HUES6 (cell line): ENCODE measurements around the gene PPM1E.

Experiments
- H3K27ac ChIP-seq: 2 replicates; pipeline ENCODE4 v1.7.0; 2013; ENCODE audit warnings: low read depth, mild to moderate bottlenecking, low read length, inconsistent platforms
- H3K27me3 ChIP-seq: 2 replicates; pipeline ENCODE4 v1.6.1; 2013; ENCODE audit warnings: low read length; ENCODE audit not compliant: control insufficient read depth, insufficient read depth
- H3K36me3 ChIP-seq: 2 replicates; pipeline ENCODE4 v1.6.1; 2013; ENCODE audit warnings: low read length; ENCODE audit not compliant: control insufficient read depth, insufficient read depth
- H3K4me1 ChIP-seq: 2 replicates; pipeline ENCODE4 v1.6.1; 2013; ENCODE audit warnings: low read length; ENCODE audit not compliant: control insufficient read depth, insufficient read depth
- H3K4me3 ChIP-seq: 2 replicates; pipeline ENCODE4 v1.5.1; 2013; ENCODE audit warnings: low read depth, low read length
- H3K9ac ChIP-seq: one replicate; pipeline ENCODE4 v1.6.1; 2013; ENCODE audit warnings: mild to moderate bottlenecking, low read length
- H3K9me3 ChIP-seq: 2 replicates; pipeline ENCODE4 v1.6.1; 2013; ENCODE audit warnings: low read depth, low read length; ENCODE audit not compliant: control insufficient read depth, insufficient read depth

PPM1E gene

DNA sequence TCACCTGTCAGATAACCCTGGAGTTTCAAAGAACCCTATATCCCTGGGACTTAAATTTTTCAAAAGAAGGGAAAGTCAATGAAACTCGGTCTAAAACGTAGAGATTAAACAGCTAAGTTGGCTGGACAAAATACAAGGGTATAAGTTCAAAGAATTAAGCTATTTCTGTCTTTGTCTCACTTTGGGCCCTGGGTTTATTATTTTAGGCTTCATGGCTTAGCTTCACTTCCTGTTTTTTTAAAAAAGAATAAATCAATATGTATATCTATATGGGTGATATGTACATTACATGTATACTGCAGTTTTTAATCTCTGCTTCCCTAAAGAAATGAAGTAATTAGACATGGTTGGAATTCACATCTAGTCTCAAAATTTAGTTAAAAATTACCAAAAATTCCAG is 218.7 kb downstream of the PPM1E start:
- no peaks in the 10 kb centered on the region for H3K36me3 ChIP-seq
- no peak overlapping the region for H3K27ac ChIP-seq
- H3K27me3 ChIP-seq = no peaks in the 10 kb centered on the region
- no peaks in the 10 kb centered on the region for H3K9me3 ChIP-seq
- no peak overlapping the region for H3K4me3 ChIP-seq
- H3K4me1 ChIP-seq = peaks cover 1% of the 10 kb centered on the region; the same call in 1 of the 2 replicates
- H3K9ac ChIP-seq = no peak overlapping the region

DNA sequence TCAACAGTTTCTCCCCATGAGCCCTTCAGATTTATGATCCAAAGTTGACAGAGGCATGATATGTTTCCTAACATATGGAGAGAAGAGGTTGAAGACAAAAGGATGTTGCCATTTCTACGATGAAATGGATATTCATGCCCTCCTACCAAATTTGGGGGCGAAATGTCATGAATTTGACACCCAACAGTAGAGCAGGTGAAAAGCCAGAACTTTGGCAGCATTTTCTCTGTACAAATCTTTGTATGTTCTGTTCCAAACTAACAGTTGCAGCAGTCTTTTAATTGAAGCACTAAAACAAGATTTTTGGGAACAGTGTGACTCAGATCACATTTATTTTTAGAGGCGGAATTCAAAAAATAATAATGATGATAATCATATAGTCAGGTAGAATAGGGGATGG is 220.9 kb downstream of the PPM1E start:
- H3K27ac ChIP-seq = no peak overlapping the region
- H3K36me3 ChIP-seq = no peaks in the 10 kb centered on the region
- H3K4me1 ChIP-seq = no peaks in the 10 kb centered on the region
- no peak overlapping the region for H3K4me3 ChIP-seq
- H3K27me3 ChIP-seq = no peaks in the 10 kb centered on the region
- H3K9ac ChIP-seq = no peak overlapping the region
- H3K9me3 ChIP-seq = no peaks in the 10 kb centered on the region

DNA sequence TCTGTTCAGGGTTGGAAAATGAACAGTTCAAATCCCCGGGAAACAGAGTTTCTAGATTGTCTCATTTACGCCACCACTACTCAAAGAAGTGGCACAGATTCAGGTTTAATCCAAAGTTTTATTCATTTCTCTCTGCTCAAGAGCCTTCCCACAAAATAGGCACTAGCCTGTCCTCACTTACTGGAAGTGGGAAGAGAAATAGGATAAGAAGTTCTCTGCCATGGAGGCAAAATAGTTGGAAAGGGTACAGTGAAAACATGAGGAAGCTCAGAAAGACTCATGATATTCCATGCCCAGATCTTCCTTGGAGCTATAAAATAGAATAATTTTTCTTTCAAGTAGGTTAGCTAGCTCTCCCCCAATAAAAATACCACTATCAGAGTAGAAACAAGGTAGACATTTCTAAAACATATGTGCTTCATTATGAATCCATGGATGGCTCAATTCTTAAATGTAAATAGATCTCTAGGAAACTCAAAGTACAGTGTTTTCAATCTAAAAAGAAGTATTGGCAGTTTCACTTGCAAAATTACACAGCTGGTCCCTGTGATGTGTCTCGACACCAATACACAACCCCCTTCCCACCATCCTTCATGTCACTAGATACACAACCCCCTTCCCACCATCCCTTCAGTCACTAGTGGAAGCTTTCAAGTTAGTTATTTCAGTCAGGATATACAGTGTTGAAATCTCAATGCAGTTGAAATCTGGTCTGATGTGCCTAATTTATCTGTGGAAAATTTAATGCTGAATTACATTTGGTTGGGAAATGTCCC is 225.2 kb downstream of the PPM1E start:
- no peak overlapping the region for H3K27ac ChIP-seq
- no peak overlapping the region for H3K4me3 ChIP-seq
- no peaks in the 10 kb centered on the region for H3K36me3 ChIP-seq
- no peaks in the 10 kb centered on the region for H3K9me3 ChIP-seq
- H3K27me3 ChIP-seq = no peaks in the 10 kb centered on the region
- peaks cover 4% of the 10 kb centered on the region; the same call in 1 of the 2 replicates for H3K4me1 ChIP-seq
- no peak overlapping the region for H3K9ac ChIP-seq

DNA sequence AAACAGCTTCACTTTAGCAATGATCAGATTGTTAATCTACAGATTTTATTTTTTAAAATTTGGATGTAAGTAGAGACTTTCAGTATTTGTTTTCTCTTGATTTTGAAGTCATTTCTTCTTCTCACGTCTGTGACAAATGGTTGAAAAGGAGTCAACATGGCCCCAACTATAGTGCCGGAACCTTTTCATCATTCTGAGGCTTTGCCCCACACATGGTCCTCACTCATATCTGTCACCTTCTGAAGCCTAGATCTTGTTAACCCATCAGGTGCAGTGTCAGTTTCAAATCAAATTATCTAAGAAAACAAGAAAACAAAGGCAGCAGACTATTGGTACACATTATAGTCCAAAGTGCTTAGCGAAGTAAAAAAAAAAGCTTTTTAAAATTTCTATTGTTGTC is 227.0 kb downstream of the PPM1E start:
- no peak overlapping the region for H3K9ac ChIP-seq
- H3K4me1 ChIP-seq = peaks cover 4% of the 10 kb centered on the region; the same call in 1 of the 2 replicates
- no peak overlapping the region for H3K27ac ChIP-seq
- no peak overlapping the region for H3K4me3 ChIP-seq
- no peaks in the 10 kb centered on the region for H3K9me3 ChIP-seq
- no peaks in the 10 kb centered on the region for H3K36me3 ChIP-seq
- no peaks in the 10 kb centered on the region for H3K27me3 ChIP-seq

DNA sequence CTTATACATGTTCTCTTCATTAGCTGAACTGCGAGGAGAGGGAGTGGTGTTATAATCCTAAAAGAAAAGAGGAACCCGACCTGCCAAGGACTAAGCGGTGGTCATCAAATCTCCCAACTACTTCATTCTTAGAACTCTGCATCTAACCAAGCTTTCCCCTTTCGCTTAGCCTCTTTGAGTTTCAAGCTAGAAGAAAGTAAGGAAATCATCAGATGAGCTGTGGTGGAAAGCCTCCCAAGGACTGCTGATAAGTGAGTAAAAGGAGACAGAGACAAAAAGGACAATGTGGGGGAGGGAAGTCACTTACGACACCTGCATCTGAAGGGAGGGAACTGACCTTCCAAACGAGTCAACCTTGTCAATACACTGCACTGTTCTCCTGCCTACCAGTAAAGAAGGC is 229.7 kb downstream of the PPM1E start:
- no peak overlapping the region for H3K27ac ChIP-seq
- H3K9ac ChIP-seq = no peak overlapping the region
- H3K9me3 ChIP-seq = no peaks in the 10 kb centered on the region
- no peaks in the 10 kb centered on the region for H3K27me3 ChIP-seq
- H3K4me1 ChIP-seq = peaks cover 11% of the 10 kb centered on the region
- no peak overlapping the region for H3K4me3 ChIP-seq
- no peaks in the 10 kb centered on the region for H3K36me3 ChIP-seq

DNA sequence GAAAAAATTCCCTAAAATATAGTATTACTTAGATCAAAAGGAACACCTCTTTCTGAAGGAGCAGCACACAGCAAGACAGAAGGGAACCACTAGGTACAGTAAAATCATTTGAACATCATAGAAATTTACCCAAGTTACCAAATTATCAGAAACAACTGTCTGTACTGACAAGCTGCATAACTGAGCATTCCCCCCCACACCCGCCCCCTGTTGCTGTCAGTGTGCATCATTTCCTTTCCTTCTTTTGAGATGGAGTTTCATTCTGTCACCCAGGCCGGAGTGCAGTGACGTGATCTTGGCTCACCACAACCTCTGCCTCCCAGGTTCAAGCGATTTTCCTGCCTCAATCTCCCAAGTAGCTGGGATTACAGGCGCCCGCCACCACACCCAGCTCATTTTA is 230.3 kb downstream of the PPM1E start:
- Histone ChIP-seq H3K27me3 (no peaks in the 10 kb centered on the region), H3K4me3 (no peak overlapping the region), H3K27ac (no peak overlapping the region), H3K4me1 (peaks cover 11% of the 10 kb centered on the region), H3K9me3 (no peaks in the 10 kb centered on the region), H3K9ac (no peak overlapping the region), H3K36me3 (no peaks in the 10 kb centered on the region)

DNA sequence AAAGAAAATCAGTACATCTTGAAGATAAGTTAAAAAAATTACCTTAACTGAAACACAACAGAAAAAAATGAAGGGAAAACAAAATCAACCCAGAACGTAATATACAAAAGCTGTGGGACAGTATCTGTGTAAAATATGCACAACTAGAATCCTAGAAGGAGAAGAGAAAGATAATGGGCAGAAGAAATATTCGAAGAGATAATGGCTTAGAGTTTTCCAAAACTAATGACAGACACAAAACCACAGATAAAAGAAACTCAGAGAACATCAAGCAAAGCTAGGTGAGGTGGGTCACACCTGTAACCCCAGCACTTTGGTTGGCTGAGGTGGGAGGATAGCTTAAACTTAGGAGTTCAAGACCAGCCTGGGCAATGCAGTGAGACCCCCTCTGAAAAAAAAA is 234.0 kb downstream of the PPM1E start:
- H3K36me3 ChIP-seq = peaks cover 4% of the 10 kb centered on the region
- no peaks in the 10 kb centered on the region; the same call in 1 of the 2 replicates for H3K9me3 ChIP-seq
- no peak overlapping the region for H3K27ac ChIP-seq
- no peak overlapping the region for H3K9ac ChIP-seq
- no peaks in the 10 kb centered on the region for H3K27me3 ChIP-seq
- no peak overlapping the region for H3K4me3 ChIP-seq
- peaks cover 19% of the 10 kb centered on the region for H3K4me1 ChIP-seq

DNA sequence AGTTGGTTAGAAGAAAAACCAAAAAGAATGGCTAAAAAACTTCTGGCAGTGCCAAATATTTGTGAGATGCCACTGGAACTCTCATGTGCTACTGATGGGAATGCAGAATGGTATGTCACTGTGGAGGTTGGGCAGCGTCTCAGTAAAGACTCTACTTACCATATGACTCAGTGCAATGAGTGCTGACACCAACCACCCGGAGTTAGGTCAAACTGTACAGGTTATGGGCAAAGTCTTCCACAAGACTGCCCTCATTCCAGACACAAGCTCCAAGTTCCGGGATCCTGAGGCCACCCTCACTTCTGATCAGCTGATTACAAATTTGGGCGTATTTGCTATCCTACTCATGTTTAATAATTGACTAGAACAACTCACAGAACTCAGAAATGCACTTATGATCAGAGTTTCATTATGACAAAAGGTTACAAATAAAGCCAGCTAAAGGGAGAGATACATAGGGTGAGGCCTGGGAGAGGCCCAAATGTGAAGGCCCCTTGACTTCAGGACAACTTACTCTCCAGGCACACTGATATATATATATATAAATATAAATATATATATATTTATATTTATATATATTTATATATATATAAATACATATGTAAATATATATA is 236.2 kb downstream of the PPM1E start:
- Histone ChIP-seq H3K4me3 (no peak overlapping the region), H3K27me3 (no peaks in the 10 kb centered on the region), H3K9me3 (no peaks in the 10 kb centered on the region; the same call in 1 of the 2 replicates), H3K36me3 (peaks cover 6% of the 10 kb centered on the region), H3K27ac (no peak overlapping the region), H3K4me1 (peaks cover 15% of the 10 kb centered on the region), H3K9ac (no peak overlapping the region)

DNA sequence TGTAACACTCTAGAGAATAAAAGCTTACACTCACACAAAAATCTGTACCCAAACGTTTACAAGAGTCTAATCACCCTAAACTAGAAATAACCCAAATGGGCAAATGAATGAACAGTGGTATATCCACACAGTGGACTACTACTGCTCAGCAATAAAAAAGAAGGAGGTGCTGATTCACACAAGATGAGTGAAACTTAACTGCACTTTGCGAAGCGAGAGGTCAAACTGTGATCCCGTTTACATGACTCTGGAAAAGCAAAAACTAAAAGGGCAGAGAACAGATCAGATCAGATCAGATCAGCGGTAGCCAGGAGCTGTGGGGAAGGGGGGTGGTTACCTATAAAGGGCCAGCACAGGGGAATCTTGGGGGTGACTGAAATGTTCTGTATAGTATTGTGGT is 237.7 kb downstream of the PPM1E start:
- H3K9me3 ChIP-seq = no peaks in the 10 kb centered on the region; the same call in 1 of the 2 replicates
- H3K9ac ChIP-seq = peak overlapping the region; percentile 52
- peaks cover 12% of the 10 kb centered on the region for H3K36me3 ChIP-seq
- no peaks in the 10 kb centered on the region for H3K27me3 ChIP-seq
- peaks cover 9% of the 10 kb centered on the region for H3K4me1 ChIP-seq
- H3K4me3 ChIP-seq = no peak overlapping the region
- peak overlapping the region; percentile 47; the same call in 1 of the 2 replicates for H3K27ac ChIP-seq

DNA sequence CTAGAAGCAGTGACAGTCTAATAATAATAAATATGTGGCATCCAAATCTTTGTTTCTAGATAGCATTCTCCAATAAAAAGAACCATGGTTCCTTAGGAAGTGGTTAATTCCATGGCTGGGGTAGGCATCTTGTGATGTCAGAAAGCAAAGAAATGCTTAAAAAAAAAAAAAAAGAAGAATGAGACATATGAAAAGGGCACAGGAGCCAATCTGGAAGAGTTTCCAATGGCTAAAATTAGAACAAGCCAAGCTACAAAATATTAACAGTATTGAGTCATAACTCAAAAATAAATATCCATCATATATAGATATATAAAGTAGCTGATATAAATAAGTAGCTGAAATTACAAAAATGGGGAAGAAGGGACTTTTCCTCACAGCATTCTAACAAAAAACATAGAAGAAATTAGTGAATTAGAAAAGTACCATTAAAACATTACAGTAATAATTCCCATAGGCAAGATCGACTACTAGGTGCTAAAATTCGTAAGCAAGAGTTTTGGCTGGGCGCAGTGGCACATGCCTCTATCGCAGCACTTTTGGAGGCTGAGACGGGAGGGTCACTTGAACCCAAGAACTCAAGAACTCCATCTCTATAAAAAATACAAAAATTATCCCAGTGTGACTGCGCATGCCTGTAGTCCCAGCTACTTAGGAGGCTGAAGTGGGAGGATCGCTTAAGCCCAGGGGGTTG is 239.7 kb downstream of the PPM1E start:
- Histone ChIP-seq H3K4me3 (no peak overlapping the region), H3K27me3 (no peaks in the 10 kb centered on the region), H3K4me1 (peaks cover 8% of the 10 kb centered on the region; the same call in 1 of the 2 replicates), H3K9me3 (no peaks in the 10 kb centered on the region; the same call in 1 of the 2 replicates), H3K9ac (no peak overlapping the region), H3K27ac (no peak overlapping the region), H3K36me3 (peaks cover 29% of the 10 kb centered on the region)

DNA sequence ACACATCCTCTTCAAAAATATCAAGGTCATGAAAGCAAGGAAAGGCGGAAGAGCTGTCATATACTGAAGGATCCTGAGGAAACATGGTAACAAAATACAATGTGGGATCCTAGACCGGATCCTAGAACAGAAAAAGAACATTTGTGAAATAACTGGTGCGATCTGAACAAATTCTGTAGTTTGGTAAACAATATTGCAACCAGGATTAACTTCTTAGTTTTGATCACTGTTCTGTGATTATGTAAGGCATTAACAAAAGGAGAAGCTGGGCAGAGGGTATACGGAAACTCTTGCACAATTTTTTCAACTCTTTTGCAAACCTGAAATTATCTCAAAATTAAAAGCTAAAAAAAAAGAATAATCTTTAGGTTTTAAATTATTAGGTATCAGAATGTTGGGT is 241.3 kb downstream of the PPM1E start:
- Histone ChIP-seq H3K4me1 (peaks cover 8% of the 10 kb centered on the region; the same call in 1 of the 2 replicates), H3K4me3 (no peak overlapping the region), H3K27ac (no peak overlapping the region), H3K36me3 (peaks cover 29% of the 10 kb centered on the region), H3K9ac (no peak overlapping the region), H3K27me3 (no peaks in the 10 kb centered on the region), H3K9me3 (no peaks in the 10 kb centered on the region; the same call in 1 of the 2 replicates)
